Sigmoid colon (tissue), 4 donors: ENCODE measurements around the gene HLA-DMB.

ENCODE experiments used
- CTCF ChIP-seq, 4 experiments: fragments of 450-650 bp in 3 of 4; fragments of 200-600 bp in 1 of 4; IDR thresholded peaks; one replicate each; pipeline ENCODE4 v1.5.1; 2016 to 2019; ENCODE audit warnings: antibody characterized with exemption in 4 of 4, mild to moderate bottlenecking in 3 of 4, moderate library complexity in 2 of 4
- POLR2A ChIP-seq, 2 donors: fragments of 450-650 bp; IDR thresholded peaks; one replicate each; pipeline ENCODE4 v1.6.1; 2016; ENCODE audit warnings: antibody characterized with exemption in 2 of 2, mild to moderate bottlenecking in 2 of 2, moderate library complexity in 2 of 2
- POLR2AphosphoS5 ChIP-seq, 4 donors: sonication (generic); formaldehyde crosslinking; IDR thresholded peaks; one replicate each; pipeline ENCODE4 v1.6.1; 2017; ENCODE audit warnings: antibody characterized with exemption in 4 of 4

- TF ChIP-seq POLR2A (IDR thresholded peaks at IDR 0.05) (no peak), CTCF (IDR thresholded peaks at IDR 0.05) (no peak), POLR2AphosphoS5 (IDR thresholded peaks at IDR 0.05) (no peak)
Observed at GRCh38 chr6:32920715-32921114, 20.1 kb downstream of the HLA-DMB start.
